NCI-H1436 (cell line): Measurements from ENCODE around the gene EIF2B1.

Source experiments
- DNase-seq: peaks from one replicate; lab custom pipeline; 2025; lab: John Stamatoyannopoulos, UW

EIF2B1 gene

GRCh38 chr12:123633379-123634141, at the start of gene EIF2B1, which contains the start of gene GTF2H3:
TSS of gene EIF2B1 (minus strand) at chr12:123633686. CDS start at chr12:123633557, 129 bp downstream.
TSS of gene GTF2H3 (plus strand) at chr12:123633829. CDS start at chr12:123633860, 31 bp downstream.
- DNase-seq, result peak; percentile 93

- DNase-seq, result no peak
These were observed 48.1 kb upstream of the EIF2B1 start for GRCh38 chr12:123681605-123682004.

- no peak for DNase-seq
These were observed 45.5 kb upstream of the EIF2B1 start for GRCh38 chr12:123678981-123679380.

GRCh38 chr12:123676616-123677320, 43.3 kb upstream of the EIF2B1 start:
- DNase-seq, result no peak

GRCh38 chr12:123675436-123675835, 42.0 kb upstream of the EIF2B1 start:
- DNase-seq, result no peak

- no peak for DNase-seq
These were observed 38.4 kb upstream of the EIF2B1 start for GRCh38 chr12:123671876-123672275.

GRCh38 chr12:123670882-123671728, 37.6 kb upstream of the EIF2B1 start, which contains the start of gene TCTN2:
TSS of gene TCTN2 (plus strand) at chr12:123671113. CDS start at chr12:123671241, 128 bp downstream.
- peak; percentile 88 for DNase-seq

GRCh38 chr12:123667771-123668170, 34.3 kb upstream of the EIF2B1 start:
- no peak for DNase-seq

GRCh38 chr12:123659996-123660727, 26.7 kb upstream of the EIF2B1 start:
- DNase-seq, result no peak

GRCh38 chr12:123657211-123657610, 23.7 kb upstream of the EIF2B1 start:
- no peak for DNase-seq

GRCh38 chr12:123656392-123656791, 22.9 kb upstream of the EIF2B1 start:
- DNase-seq, result no peak

- DNase-seq, result no peak
These were observed 21.9 kb upstream of the EIF2B1 start for GRCh38 chr12:123655420-123655819.

- DNase-seq, result no peak
These were observed 20.7 kb upstream of the EIF2B1 start for GRCh38 chr12:123654129-123654701.

- DNase-seq, result no peak
These were observed 14.9 kb upstream of the EIF2B1 start for GRCh38 chr12:123648401-123648800.

GRCh38 chr12:123645878-123646277, 12.4 kb upstream of the EIF2B1 start:
- no peak for DNase-seq

- DNase-seq, result no peak
These were observed 11.9 kb upstream of the EIF2B1 start for GRCh38 chr12:123645380-123645779.

GRCh38 chr12:123643911-123644310, 10.4 kb upstream of the EIF2B1 start:
- no peak for DNase-seq

- DNase-seq, result no peak
These were observed 666 bp upstream of the EIF2B1 start for GRCh38 chr12:123634142-123634561.

GRCh38 chr12:123621619-123622530, 11.6 kb downstream of the EIF2B1 start:
- DNase-seq, result no peak

GRCh38 chr12:123621101-123621500, 12.4 kb downstream of the EIF2B1 start:
- no peak for DNase-seq
